IMR-90 (cell line): ENCODE data around the gene GMFB. TPM values are rescaled to one million over a fixed set of nuclear protein-coding genes. Genes with fewer than 3 reads are reported as not detected.
A peak's percentile ranks its signal among the peaks of the same experiment; 100 is the strongest.

Source experiments
- ATAC-seq: fragments of 200-7000 bp; cut with Tn5 transposase; 2 replicates; pipeline ENCODE4 v1.9.1; 2020; ENCODE audit warnings: low read depth, mild to moderate bottlenecking, moderate library complexity
- BruUV-seq: library from RNA; stranded (reverse); fragments of 400-500 nt; replicated peaks from 2 replicates; lab custom pipeline; 2021; lab: Mats Ljungman, UMichigan
- CTCF ChIA-PET: fragments of 300-600 bp; formaldehyde crosslinking; extraction: SDS; loops from one replicate; lab custom pipeline; 2021; ENCODE audit warnings: antibody characterized with exemption; lab: Yijun Ruan, JAX
- POLR2A ChIA-PET: fragments of 300-600 bp; sonication (Branson Sonifier 250); formaldehyde crosslinking; loops from one replicate; lab custom pipeline; 2022; ENCODE audit warnings: antibody characterized with exemption; ENCODE audit not compliant: unreplicated experiment; lab: Charles Lee
- DNase-seq: peaks from one replicate; pipeline ENCODE4 v3.0.0; 2013
- H2AFZ ChIP-seq: replicated peaks from 2 replicates; pipeline ENCODE3; 2013; ENCODE audit warnings: low read length, mild to moderate bottlenecking; ENCODE audit not compliant: poor library complexity
- H2AK5ac ChIP-seq: 2 replicates; pipeline ENCODE4 v1.6.1; 2013; ENCODE audit warnings: low read depth, low read length, inconsistent platforms
- H2AK9ac ChIP-seq: replicated peaks from 2 replicates; pipeline ENCODE3; 2013; ENCODE audit warnings: mild to moderate bottlenecking, low read depth, low read length, moderate library complexity; ENCODE audit not compliant: poor library complexity
- H2BK120ac ChIP-seq: 2 replicates; pipeline ENCODE4 v1.6.1; 2013; ENCODE audit warnings: low read depth, low read length, inconsistent platforms
- H2BK15ac ChIP-seq: 3 replicates; pipeline ENCODE4 v1.6.1; 2013; ENCODE audit warnings: low read depth, low read length, inconsistent platforms
- H2BK20ac ChIP-seq: 2 replicates; pipeline ENCODE4 v1.6.1; 2013; ENCODE audit warnings: low read depth, mild to moderate bottlenecking, inconsistent platforms, low read length, moderate library complexity
- H2BK5ac ChIP-seq: 2 replicates; pipeline ENCODE4 v1.6.1; 2013; ENCODE audit warnings: mild to moderate bottlenecking, low read depth, low read length, inconsistent platforms; ENCODE audit not compliant: poor library complexity, severe bottlenecking
- H3K14ac ChIP-seq: replicated peaks from 2 replicates; pipeline ENCODE4 v1.6.1; 2013; ENCODE audit warnings: low read depth, low read length, inconsistent platforms
- H3K18ac ChIP-seq: 2 replicates; pipeline ENCODE4 v1.6.1; 2013; ENCODE audit warnings: low read depth, low read length, control low read depth
- H3K23ac ChIP-seq: 2 replicates; pipeline ENCODE4 v1.6.1; 2013; ENCODE audit warnings: low read depth, low read length, inconsistent platforms
- H3K27ac ChIP-seq: 2 replicates; pipeline ENCODE4 v1.5.1; 2013; ENCODE audit warnings: mild to moderate bottlenecking, control low read depth, low read length; ENCODE audit not compliant: insufficient read depth
- H3K27me3 ChIP-seq: 2 replicates; pipeline ENCODE4 v1.6.1; 2013; ENCODE audit warnings: low read length; ENCODE audit not compliant: control insufficient read depth, insufficient read depth
- H3K36me3 ChIP-seq: 2 replicates; pipeline ENCODE4 v1.6.1; 2013; ENCODE audit warnings: low read length, mixed read lengths; ENCODE audit not compliant: control insufficient read depth, insufficient read depth
- H3K4ac ChIP-seq: 2 replicates; pipeline ENCODE4 v1.6.1; 2013; ENCODE audit warnings: low read depth, low read length, inconsistent platforms
- H3K4me1 ChIP-seq: 2 replicates; pipeline ENCODE4 v1.6.1; 2013; ENCODE audit warnings: low read length, mixed read lengths; ENCODE audit not compliant: control insufficient read depth, insufficient read depth
- H3K4me2 ChIP-seq: 2 replicates; pipeline ENCODE4 v1.6.1; 2013; ENCODE audit warnings: low read depth, mild to moderate bottlenecking, control low read depth, low read length, moderate library complexity
- H3K4me3 ChIP-seq: 2 replicates; pipeline ENCODE4 v1.5.1; 2013; ENCODE audit warnings: low read depth, mild to moderate bottlenecking, control low read depth, low read length, moderate library complexity; ENCODE audit not compliant: insufficient read depth
- H3K56ac ChIP-seq: 2 replicates; pipeline ENCODE4 v1.6.1; 2013; ENCODE audit warnings: low read length, inconsistent platforms; ENCODE audit not compliant: insufficient read depth; ENCODE audit errors: extremely low read depth
- H3K79me1 ChIP-seq, 2 experiments: 2 replicates each; pipeline ENCODE4 v1.6.1; 2013; ENCODE audit warnings: low read length in 2 of 2, inconsistent platforms in 1 of 2, low read depth in 1 of 2
- H3K9ac ChIP-seq: 2 replicates; pipeline ENCODE4 v1.6.1; 2013; ENCODE audit warnings: low read depth, low read length, control low read depth
- H3K9me1 ChIP-seq: 2 replicates; pipeline ENCODE4 v1.6.1; 2013; ENCODE audit warnings: low read length, inconsistent platforms; ENCODE audit not compliant: insufficient read depth
- H3K9me3 ChIP-seq: 2 replicates; pipeline ENCODE4 v1.6.1; 2013; ENCODE audit warnings: low read length; ENCODE audit not compliant: control insufficient read depth, insufficient read depth
- H4K20me1 ChIP-seq: 2 replicates; pipeline ENCODE4 v1.6.1; 2013; ENCODE audit warnings: low read length, inconsistent platforms; ENCODE audit not compliant: insufficient read depth
- H4K5ac ChIP-seq: 2 replicates; pipeline ENCODE4 v1.6.1; 2013; ENCODE audit warnings: mild to moderate bottlenecking, low read depth, low read length, control low read depth
- H4K8ac ChIP-seq, 2 experiments: 2 replicates each; pipeline ENCODE4 v1.6.1; 2013; ENCODE audit warnings: low read depth in 2 of 2, low read length in 2 of 2, control low read depth in 1 of 2, inconsistent platforms in 1 of 2
- H4K91ac ChIP-seq: 2 replicates; pipeline ENCODE4 v1.6.1; 2013; ENCODE audit warnings: low read depth, low read length, inconsistent platforms; ENCODE audit not compliant: insufficient read depth
- FOS ChIP-seq: fragments of 150-350 bp; IDR thresholded peaks from 2 replicates; pipeline ENCODE4 v1.6.1; 2016; ENCODE audit warnings: low read depth, low read length
- MAFK ChIP-seq: IDR thresholded peaks from 2 replicates; pipeline ENCODE4 v1.6.1; 2012; ENCODE audit warnings: low read depth, low read length, improper control_type of control experiment
- WGBS, 2 experiments: methylation state at CpG; one replicate each; pipeline versions ENCODE4 v1.1.5 to v1.1.7; 2013; ENCODE audit warnings: missing lambda C conversion rate in 2 of 2; ENCODE audit not compliant: insufficient read length in 1 of 2; ENCODE audit errors: extremely low coverage in 2 of 2; 5-methylcytosine and 5-hydroxymethylcytosine counted together
- dilution Hi-C: fragments of 300-500 bp; cut with HindIII; formaldehyde crosslinking; loops from one replicate; pipeline ENCODE4 v1.14.3; 2018; ENCODE audit warnings: low sequenced_read_pairs; ENCODE audit not compliant: unreplicated experiment
- in situ Hi-C: fragments of 300-500 bp; cut with MboI; formaldehyde crosslinking; loops from 3 replicates; pipeline ENCODE4 v1.14.3; 2019; ENCODE audit warnings: low sequenced_read_pairs, inconsistent platforms, mixed read lengths
- intact Hi-C: fragments of 100-400 bp; cut with micrococcal nuclease; formaldehyde crosslinking; loops from 2 replicates; pipeline ENCODE4 v1.10.0; 2022
- polyA plus RNA-seq, 3 experiments: library from polyadenylated mRNA; depleted of rRNA; stranded (reverse); fragments of >200 nt; gene quantifications; 2 replicates each; pipeline ENCODE4 v1.2.3, GENCODE V29; 2012; ENCODE audit warnings: low replicate concordance in 1 of 3
- total RNA-seq: library from RNA; depleted of rRNA; stranded (reverse); fragments of >200 nt; gene quantifications from 2 replicates; pipeline ENCODE4 v1.2.3, GENCODE V29; 2012

GMFB gene
- total and polyA plus RNA-seq, 2 of the 4 experiments (the other 2 are of a cell fraction), result 22.4 to 59.1 TPM

DNA sequence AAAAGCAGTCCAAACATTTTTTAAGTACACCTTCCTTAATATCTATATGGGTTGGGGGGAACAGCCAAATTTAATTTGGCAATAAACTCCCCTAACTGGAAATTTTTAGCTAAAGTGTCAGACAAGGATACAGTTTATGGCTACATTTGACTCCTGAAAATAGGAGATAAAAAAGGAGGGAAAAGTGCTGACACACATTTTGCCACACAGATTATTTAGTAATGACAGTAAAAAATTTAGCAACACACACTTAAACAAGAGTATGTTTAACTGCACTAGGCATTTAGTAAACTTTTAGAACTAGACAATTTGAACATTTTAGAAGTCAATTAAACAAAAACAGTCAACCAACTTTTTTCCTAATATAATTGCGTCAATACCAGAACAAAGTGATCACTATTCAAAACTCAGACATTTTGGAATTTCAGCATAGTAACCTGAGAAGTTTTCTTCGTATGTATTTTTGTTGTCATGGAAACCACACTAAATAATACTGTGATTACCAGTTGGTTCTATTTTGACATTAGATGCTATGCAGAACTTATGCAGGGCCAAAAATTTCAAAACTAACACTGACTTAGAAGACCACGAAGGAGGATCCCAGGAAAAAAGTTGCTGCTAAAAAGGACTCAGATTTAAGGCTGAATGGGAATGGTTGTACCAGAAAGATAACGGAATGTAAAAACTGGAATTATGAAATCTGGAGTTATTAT is 13.4 kb downstream of the GMFB start:
- Histone ChIP-seq H3K4me1 (no peaks in the 10 kb centered on the region), H3K23ac (no peak overlapping the region), H4K20me1 (no peaks in the 10 kb centered on the region), H4K91ac (no peak overlapping the region), H2AK9ac (no peak overlapping the region), H3K56ac (no peak overlapping the region), H3K36me3 (peaks cover 8% of the 10 kb centered on the region), H4K8ac (no peak overlapping the region), H2BK5ac (no peak overlapping the region), H2BK120ac (no peak overlapping the region), H3K18ac (no peak overlapping the region), H3K27me3 (no peaks in the 10 kb centered on the region), H3K9me1 (no peaks in the 10 kb centered on the region), H4K5ac (no peak overlapping the region), H3K4ac (no peak overlapping the region), H3K9me3 (no peaks in the 10 kb centered on the region), H2BK20ac (no peak overlapping the region), H2AK5ac (no peak overlapping the region), H3K14ac (no peak overlapping the region), H3K4me2 (no peak overlapping the region), H3K79me1 (peaks cover 6 to 7% of the 10 kb centered on the region in 2 experiments), H3K27ac (no peak overlapping the region), H3K4me3 (no peak overlapping the region), H2AFZ (no peak overlapping the region), H3K9ac (no peak overlapping the region), H2BK15ac (no peak overlapping the region)
- ATAC-seq, result no peak
- intact Hi-C loops (no loop called here), in situ Hi-C loops (no loop called here), dilution Hi-C loops (no loop called here)
- 70% methylated on average over 2 of the region's 4 CpGs; no CpG with 5 or more reads in 1 of the 2 experiments for WGBS, 2 experiments
- BruUV-seq, result no TSS peak
- TF ChIP-seq MAFK (peak; percentile 40), FOS (no peak)
- peak; percentile 21 for DNase-seq
- CTCF ChIA-PET, result no interaction called here
- POLR2A ChIA-PET, result no interaction called here
